OCI-LY1 (cell line): ENCODE measurements around the gene ASPHD1.

Experiments used
- H2AFZ ChIP-seq: fragments of 200-600 bp; sonication (generic), shearing (Covaris generic); 2 replicates; pipeline ENCODE4 v1.6.0; 2014; ENCODE audit warnings: antibody characterized with exemption, mild to moderate bottlenecking, low read length
- H3F3A ChIP-seq: fragments of 200-600 bp; sonication (generic), shearing (Covaris generic); 2 replicates; pipeline ENCODE4 v1.6.0; 2014; ENCODE audit warnings: mild to moderate bottlenecking, antibody characterized with exemption, low read length, moderate library complexity; ENCODE audit not compliant: insufficient read depth
- H3K27ac ChIP-seq: fragments of 200-600 bp; sonication (generic); 2 replicates; pipeline ENCODE4 v1.5.1; 2014; ENCODE audit warnings: low read length, mixed run types, mild to moderate bottlenecking, low read depth; ENCODE audit not compliant: poor library complexity, severe bottlenecking
- H3K27me3 ChIP-seq: fragments of 200-600 bp; sonication (generic); 2 replicates; pipeline ENCODE4 v1.6.0; 2014; ENCODE audit warnings: antibody characterized with exemption, mild to moderate bottlenecking, low read length, moderate library complexity; ENCODE audit not compliant: insufficient read depth
- H3K36me3 ChIP-seq: fragments of 200-600 bp; sonication (generic); 2 replicates; pipeline ENCODE4 v1.6.1; 2014; ENCODE audit warnings: mild to moderate bottlenecking, antibody characterized with exemption, low read length, moderate library complexity, mixed read lengths; ENCODE audit not compliant: insufficient read depth
- H3K4me1 ChIP-seq: fragments of 200-600 bp; sonication (generic); 2 replicates; pipeline ENCODE4 v1.5.1; 2014; ENCODE audit warnings: mild to moderate bottlenecking, low read length, moderate library complexity; ENCODE audit not compliant: insufficient read depth, severe bottlenecking
- H3K4me2 ChIP-seq: fragments of 200-600 bp; sonication (generic), shearing (Covaris generic); 2 replicates; pipeline ENCODE4 v1.6.1; 2014; ENCODE audit warnings: low read length
- H3K4me3 ChIP-seq: fragments of 200-600 bp; sonication (generic); 2 replicates; pipeline ENCODE4 v1.5.1; 2014; ENCODE audit warnings: low read length, low read depth, mild to moderate bottlenecking, mixed read lengths; ENCODE audit not compliant: poor library complexity, severe bottlenecking
- H3K79me2 ChIP-seq: fragments of 200-600 bp; shearing (Covaris generic); 2 replicates; pipeline ENCODE4 v1.6.1; 2016; ENCODE audit warnings: mixed run types, low read length, mixed read lengths; ENCODE audit not compliant: insufficient read depth
- H3K9ac ChIP-seq: fragments of 200-600 bp; sonication (generic), shearing (Covaris generic); 2 replicates; pipeline ENCODE4 v1.6.1; 2014; ENCODE audit warnings: mild to moderate bottlenecking, low read length, mixed read lengths
- H3K9me2 ChIP-seq: fragments of 200-600 bp; sonication (generic), shearing (Covaris generic); 2 replicates; pipeline ENCODE4 v1.6.1; 2014; ENCODE audit warnings: low read depth, mild to moderate bottlenecking, low read length, mixed read lengths
- H3K9me3 ChIP-seq: fragments of 200-600 bp; shearing (Covaris generic); 2 replicates; pipeline ENCODE4 v1.6.1; 2014; ENCODE audit warnings: low read length, mixed read lengths
- H4K20me1 ChIP-seq: fragments of 200-600 bp; sonication (generic), shearing (Covaris generic); 2 replicates; pipeline ENCODE4 v1.6.0; 2016; ENCODE audit warnings: mild to moderate bottlenecking, low read length; ENCODE audit not compliant: insufficient read depth
- CTCF ChIP-seq: fragments of 200-600 bp; sonication (generic), shearing (Covaris generic); IDR thresholded peaks from 2 replicates; pipeline ENCODE4 v1.5.1; 2017; ENCODE audit warnings: mild to moderate bottlenecking, antibody characterized with exemption, low read length, moderate library complexity, mixed read lengths
- EZH2 ChIP-seq: fragments of 200-600 bp; sonication (generic), shearing (Covaris generic); IDR thresholded peaks from 2 replicates; pipeline ENCODE4 v1.8.0; 2017; ENCODE audit warnings: borderline replicate concordance, mixed run types, mild to moderate bottlenecking, antibody characterized with exemption, low read length, moderate library complexity, mixed read lengths

Gene ASPHD1

GRCh38 chr16:29854520-29855100 lies 45.7 kb upstream of the ASPHD1 start:
- Histone ChIP-seq H3F3A (no peaks in the 10 kb centered on the region), H3K4me3 (no peak overlapping the region), H3K9me2 (no peaks in the 10 kb centered on the region), H3K4me2 (no peak overlapping the region), H3K27me3 (no peaks in the 10 kb centered on the region), H4K20me1 (no peaks in the 10 kb centered on the region), H3K36me3 (peaks cover 12% of the 10 kb centered on the region), H3K79me2 (no peaks in the 10 kb centered on the region), H3K27ac (no peak overlapping the region), H2AFZ (no peak overlapping the region), H3K4me1 (no peaks in the 10 kb centered on the region), H3K9me3 (no peaks in the 10 kb centered on the region), H3K9ac (no peak overlapping the region)
- TF ChIP-seq EZH2 = no peak
- TF ChIP-seq CTCF = no peak

- Histone ChIP-seq H3K4me1 (peaks cover 10% of the 10 kb centered on the region), H3K27me3 (no peaks in the 10 kb centered on the region), H3K79me2 (no peaks in the 10 kb centered on the region), H3K9me3 (no peaks in the 10 kb centered on the region), H3K4me2 (no peak overlapping the region), H3K36me3 (peaks cover 28% of the 10 kb centered on the region), H3F3A (no peaks in the 10 kb centered on the region), H2AFZ (no peak overlapping the region), H3K4me3 (no peak overlapping the region), H3K9ac (no peak overlapping the region), H3K27ac (no peak overlapping the region), H4K20me1 (no peaks in the 10 kb centered on the region), H3K9me2 (no peaks in the 10 kb centered on the region)
- TF ChIP-seq CTCF = no peak
- no peak for TF ChIP-seq EZH2
Measured at GRCh38 chr16:29857133-29857760, 43.0 kb upstream of the ASPHD1 start.

- Histone ChIP-seq H3K36me3 (peaks cover 28% of the 10 kb centered on the region), H3K4me2 (no peak overlapping the region), H3K27ac (no peak overlapping the region), H3K79me2 (no peaks in the 10 kb centered on the region), H3K4me1 (peaks cover 12% of the 10 kb centered on the region), H3K27me3 (no peaks in the 10 kb centered on the region), H3K4me3 (no peak overlapping the region), H4K20me1 (no peaks in the 10 kb centered on the region), H3K9ac (no peak overlapping the region), H3K9me3 (no peaks in the 10 kb centered on the region), H3K9me2 (no peaks in the 10 kb centered on the region), H2AFZ (no peak overlapping the region), H3F3A (no peaks in the 10 kb centered on the region)
- TF ChIP-seq CTCF = no peak
Measured at GRCh38 chr16:29858149-29858849, 42.0 kb upstream of the ASPHD1 start.
